ENCODE results near the gene SLC46A3.

SLC46A3 gene

DNA sequence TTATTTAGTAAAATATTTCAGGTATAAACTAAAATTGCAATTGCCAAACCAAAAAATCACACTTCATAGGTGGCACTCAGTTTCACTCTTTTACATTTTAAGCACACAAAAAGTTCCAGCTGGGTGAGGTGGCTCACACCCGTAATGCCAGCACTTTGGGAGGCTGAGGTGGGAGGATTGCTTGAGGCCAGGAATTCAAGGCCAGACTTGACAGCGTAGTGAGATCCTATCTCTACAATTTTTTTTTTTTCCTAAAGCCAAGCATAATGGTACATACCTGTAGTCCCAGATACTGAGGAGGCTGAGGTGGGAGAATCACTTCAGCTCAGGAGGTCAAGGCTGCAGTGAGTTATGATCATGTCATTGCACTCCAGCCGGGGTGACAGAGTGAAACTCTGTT lies 20.6 kb upstream of the SLC46A3 start:
- DNase-seq (ENCODE audit: low read depth in 1 of 2, low spot score in 1 of 2) = no peak
- Histone ChIP-seq H3K27me3 (ENCODE audit: insufficient read depth, poor library complexity, severe bottlenecking) (no peaks in the 10 kb centered on the region), H3K4me3 (replicated peaks; ENCODE audit: insufficient read depth, low read length) (no peak overlapping the region), H3K27ac (replicated peaks) (no peak overlapping the region)
- TF ChIP-seq, protein P1, sequence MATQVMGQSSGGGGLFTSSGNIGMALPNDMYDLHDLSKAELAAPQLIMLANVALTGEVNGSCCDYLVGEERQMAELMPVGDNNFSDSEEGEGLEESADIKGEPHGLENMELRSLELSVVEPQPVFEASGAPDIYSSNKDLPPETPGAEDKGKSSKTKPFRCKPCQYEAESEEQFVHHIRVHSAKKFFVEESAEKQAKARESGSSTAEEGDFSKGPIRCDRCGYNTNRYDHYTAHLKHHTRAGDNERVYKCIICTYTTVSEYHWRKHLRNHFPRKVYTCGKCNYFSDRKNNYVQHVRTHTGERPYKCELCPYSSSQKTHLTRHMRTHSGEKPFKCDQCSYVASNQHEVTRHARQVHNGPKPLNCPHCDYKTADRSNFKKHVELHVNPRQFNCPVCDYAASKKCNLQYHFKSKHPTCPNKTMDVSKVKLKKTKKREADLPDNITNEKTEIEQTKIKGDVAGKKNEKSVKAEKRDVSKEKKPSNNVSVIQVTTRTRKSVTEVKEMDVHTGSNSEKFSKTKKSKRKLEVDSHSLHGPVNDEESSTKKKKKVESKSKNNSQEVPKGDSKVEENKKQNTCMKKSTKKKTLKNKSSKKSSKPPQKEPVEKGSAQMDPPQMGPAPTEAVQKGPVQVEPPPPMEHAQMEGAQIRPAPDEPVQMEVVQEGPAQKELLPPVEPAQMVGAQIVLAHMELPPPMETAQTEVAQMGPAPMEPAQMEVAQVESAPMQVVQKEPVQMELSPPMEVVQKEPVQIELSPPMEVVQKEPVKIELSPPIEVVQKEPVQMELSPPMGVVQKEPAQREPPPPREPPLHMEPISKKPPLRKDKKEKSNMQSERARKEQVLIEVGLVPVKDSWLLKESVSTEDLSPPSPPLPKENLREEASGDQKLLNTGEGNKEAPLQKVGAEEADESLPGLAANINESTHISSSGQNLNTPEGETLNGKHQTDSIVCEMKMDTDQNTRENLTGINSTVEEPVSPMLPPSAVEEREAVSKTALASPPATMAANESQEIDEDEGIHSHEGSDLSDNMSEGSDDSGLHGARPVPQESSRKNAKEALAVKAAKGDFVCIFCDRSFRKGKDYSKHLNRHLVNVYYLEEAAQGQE (IDR thresholded peaks at IDR 0.05; ENCODE audit: insufficient replicate concordance, low read depth) = no peak
- TF ChIP-seq POLR2AphosphoS5 (IDR thresholded peaks at IDR 0.05; ENCODE audit: low read depth) = no peak
- no peak for TF ChIP-seq SPI1 (IDR thresholded peaks at IDR 0.05; ENCODE audit: borderline replicate concordance, low read depth)
- TF ChIP-seq GABPA (IDR thresholded peaks at IDR 0.05; ENCODE audit: low read depth) = no peak
- TF ChIP-seq, protein P2, sequence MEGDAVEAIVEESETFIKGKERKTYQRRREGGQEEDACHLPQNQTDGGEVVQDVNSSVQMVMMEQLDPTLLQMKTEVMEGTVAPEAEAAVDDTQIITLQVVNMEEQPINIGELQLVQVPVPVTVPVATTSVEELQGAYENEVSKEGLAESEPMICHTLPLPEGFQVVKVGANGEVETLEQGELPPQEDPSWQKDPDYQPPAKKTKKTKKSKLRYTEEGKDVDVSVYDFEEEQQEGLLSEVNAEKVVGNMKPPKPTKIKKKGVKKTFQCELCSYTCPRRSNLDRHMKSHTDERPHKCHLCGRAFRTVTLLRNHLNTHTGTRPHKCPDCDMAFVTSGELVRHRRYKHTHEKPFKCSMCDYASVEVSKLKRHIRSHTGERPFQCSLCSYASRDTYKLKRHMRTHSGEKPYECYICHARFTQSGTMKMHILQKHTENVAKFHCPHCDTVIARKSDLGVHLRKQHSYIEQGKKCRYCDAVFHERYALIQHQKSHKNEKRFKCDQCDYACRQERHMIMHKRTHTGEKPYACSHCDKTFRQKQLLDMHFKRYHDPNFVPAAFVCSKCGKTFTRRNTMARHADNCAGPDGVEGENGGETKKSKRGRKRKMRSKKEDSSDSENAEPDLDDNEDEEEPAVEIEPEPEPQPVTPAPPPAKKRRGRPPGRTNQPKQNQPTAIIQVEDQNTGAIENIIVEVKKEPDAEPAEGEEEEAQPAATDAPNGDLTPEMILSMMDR (IDR thresholded peaks at IDR 0.05; ENCODE audit: insufficient read depth, low read length) = no peak

DNA sequence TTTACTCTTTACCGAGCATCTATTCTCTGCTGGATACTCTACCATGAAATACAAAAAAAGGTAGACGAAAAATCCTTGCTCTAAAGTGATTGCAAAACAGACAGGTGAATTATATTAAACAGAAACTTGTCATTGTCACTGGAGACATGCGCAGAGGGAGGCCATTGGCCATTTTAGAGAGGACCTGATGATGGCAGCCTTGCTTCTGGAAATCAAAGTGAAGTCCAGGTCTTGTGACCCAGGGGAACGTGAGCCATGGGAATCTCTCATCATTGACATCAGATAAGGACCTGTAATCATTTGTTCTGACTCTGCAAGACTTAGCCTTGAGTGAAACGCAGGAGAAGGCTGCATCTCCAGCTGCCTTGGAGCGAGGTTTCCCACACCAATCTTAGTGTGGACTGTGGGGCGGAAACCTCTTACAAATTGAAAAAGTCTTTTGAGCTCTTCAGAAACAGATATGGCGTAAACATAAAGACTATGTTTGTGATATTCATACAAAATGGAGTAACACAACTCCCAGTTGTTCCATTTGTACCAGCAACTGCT lies 16.8 kb upstream of the SLC46A3 start:
- Histone ChIP-seq H3K4me3 (replicated peaks; ENCODE audit: insufficient read depth, low read length) (no peak overlapping the region), H3K27me3 (ENCODE audit: insufficient read depth, poor library complexity, severe bottlenecking) (no peaks in the 10 kb centered on the region), H3K27ac (replicated peaks) (no peak overlapping the region)
- TF ChIP-seq SPI1 (IDR thresholded peaks at IDR 0.05; ENCODE audit: borderline replicate concordance, low read depth) = no peak
- TF ChIP-seq POLR2AphosphoS5 (IDR thresholded peaks at IDR 0.05; ENCODE audit: low read depth) = no peak
- TF ChIP-seq, protein P2 (IDR thresholded peaks at IDR 0.05; ENCODE audit: insufficient read depth, low read length) = no peak
- TF ChIP-seq, protein P1 (IDR thresholded peaks at IDR 0.05; ENCODE audit: insufficient replicate concordance, low read depth) = no peak
- TF ChIP-seq GABPA (IDR thresholded peaks at IDR 0.05; ENCODE audit: low read depth) = no peak
- no peak for DNase-seq (ENCODE audit: low read depth in 1 of 2, low spot score in 1 of 2)

DNA sequence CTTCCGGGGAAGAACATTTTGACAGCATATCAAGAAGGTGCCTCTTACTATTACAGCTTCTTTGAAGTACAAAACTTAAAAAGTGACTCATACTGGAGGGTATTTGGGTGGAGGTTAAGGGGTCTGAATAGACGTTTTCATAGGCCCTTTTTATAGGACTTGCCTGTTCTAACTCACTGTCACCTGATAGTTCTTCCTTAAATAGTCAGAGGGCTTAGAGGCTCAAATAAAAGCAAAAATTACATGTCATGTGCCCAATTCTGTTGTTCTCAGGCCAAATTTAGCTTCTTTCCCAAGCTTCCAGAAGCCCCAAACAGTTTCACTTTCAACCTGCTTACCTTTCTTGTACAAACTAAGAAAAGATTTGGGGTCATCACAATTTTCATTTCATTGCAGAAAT lies 16.1 kb upstream of the SLC46A3 start:
- TF ChIP-seq, protein P2 (IDR thresholded peaks at IDR 0.05; ENCODE audit: insufficient read depth, low read length) = no peak
- no peak for TF ChIP-seq POLR2AphosphoS5 (IDR thresholded peaks at IDR 0.05; ENCODE audit: low read depth)
- Histone ChIP-seq H3K27ac (replicated peaks) (no peak overlapping the region), H3K27me3 (ENCODE audit: insufficient read depth, poor library complexity, severe bottlenecking) (no peaks in the 10 kb centered on the region), H3K4me3 (replicated peaks; ENCODE audit: insufficient read depth, low read length) (no peak overlapping the region)
- no peak for DNase-seq (ENCODE audit: low read depth in 1 of 2, low spot score in 1 of 2)

DNA sequence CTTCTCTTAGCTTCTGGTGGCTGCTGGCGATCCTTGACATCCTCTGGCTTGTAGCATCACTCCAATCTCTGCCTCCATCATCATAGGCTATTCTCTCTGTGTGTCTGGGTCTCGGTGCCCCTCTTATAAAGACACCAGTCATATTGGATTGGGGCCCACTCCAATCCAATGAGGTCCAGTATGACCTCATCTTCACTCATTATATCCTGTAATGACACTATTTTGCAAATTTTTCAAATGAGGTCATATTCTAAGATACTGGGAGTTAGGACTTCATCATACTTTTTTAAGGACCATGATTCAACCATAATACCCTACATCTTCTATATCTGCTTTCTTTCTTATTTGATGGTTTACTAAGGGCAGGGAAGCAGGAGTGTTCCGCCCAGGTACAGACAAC lies 12.0 kb upstream of the SLC46A3 start:
- no peak for DNase-seq (ENCODE audit: low read depth in 1 of 2, low spot score in 1 of 2)
- Histone ChIP-seq H3K4me3 (replicated peaks; ENCODE audit: insufficient read depth, low read length) (no peak overlapping the region), H3K27me3 (ENCODE audit: insufficient read depth, poor library complexity, severe bottlenecking) (peaks cover 15% of the 10 kb centered on the region), H3K27ac (replicated peaks) (no peak overlapping the region)
- TF ChIP-seq, protein P1 (IDR thresholded peaks at IDR 0.05; ENCODE audit: insufficient replicate concordance, low read depth) = no peak
- TF ChIP-seq GABPA (IDR thresholded peaks at IDR 0.05; ENCODE audit: low read depth) = no peak
- TF ChIP-seq, protein P2 (IDR thresholded peaks at IDR 0.05; ENCODE audit: insufficient read depth, low read length) = no peak

Data from HL-60 (cell line).